ENCODE results near the gene OR1K1. TPM values are rescaled to one million over a fixed set of nuclear protein-coding genes. Genes with fewer than 3 reads are reported as not detected.

The OR1K1 gene
- total RNA-seq, 1 experiment from 2014 or later: not detected

GRCh38 chr9:122815544-122815943, 15.6 kb downstream of the OR1K1 start:
- intact Hi-C loops (cut with micrococcal nuclease; ENCODE audit: unreplicated experiment): loop anchor here (10.0 kb wide), 1 partner anchor 1271 kb away; no protein-coding TSS in a partner anchor
- Histone ChIP-seq H3K36me3 (ENCODE audit: low read depth) (peaks cover 10% of the 10 kb centered on the region; the same call in 1 of the 2 replicates), H3K4me2 (no peak overlapping the region), H3K9me2 (ENCODE audit: insufficient read depth) (no peaks in the 10 kb centered on the region), H3K79me2 (ENCODE audit: low read depth) (no peaks in the 10 kb centered on the region), H2AFZ (no peak overlapping the region), H3F3A (ENCODE audit: insufficient read depth, low read depth) (no peaks in the 10 kb centered on the region), H3K4me1 (replicated peaks; ENCODE audit: insufficient read depth) (no peaks in the 10 kb centered on the region), H3K4me3 (no peak overlapping the region), H3K27ac (no peak overlapping the region), H3K9me3 (ENCODE audit: insufficient read depth, low read depth) (no peaks in the 10 kb centered on the region), H4K20me1 (ENCODE audit: insufficient read depth) (no peaks in the 10 kb centered on the region), H3K27me3 (ENCODE audit: insufficient read depth, low read depth) (no peaks in the 10 kb centered on the region)
- BruUV-seq (replicated peaks): no TSS peak
- no peak for TF ChIP-seq CTCF (conservative IDR thresholded peaks at IDR 0.05)
- TF ChIP-seq EZH2 (IDR thresholded peaks at IDR 0.05; ENCODE audit: low read depth): no peak
- POLR2A ChIA-PET (ENCODE audit: unreplicated experiment): no interaction called here
- CTCF ChIA-PET: no interaction called here
- no peak for DNase-seq

- Histone ChIP-seq H4K20me1 (ENCODE audit: insufficient read depth) (no peaks in the 10 kb centered on the region), H3K27me3 (ENCODE audit: insufficient read depth, low read depth) (no peaks in the 10 kb centered on the region), H3K79me2 (ENCODE audit: low read depth) (no peaks in the 10 kb centered on the region), H3K36me3 (ENCODE audit: low read depth) (peaks cover 10% of the 10 kb centered on the region; the same call in 1 of the 2 replicates), H3K9me2 (ENCODE audit: insufficient read depth) (no peaks in the 10 kb centered on the region), H2AFZ (no peak overlapping the region), H3K4me2 (no peak overlapping the region), H3K4me3 (no peak overlapping the region), H3K4me1 (replicated peaks; ENCODE audit: insufficient read depth) (no peaks in the 10 kb centered on the region), H3F3A (ENCODE audit: insufficient read depth, low read depth) (no peaks in the 10 kb centered on the region), H3K9me3 (ENCODE audit: insufficient read depth, low read depth) (no peaks in the 10 kb centered on the region), H3K27ac (no peak overlapping the region)
- no TSS peak for BruUV-seq (replicated peaks)
- no peak for DNase-seq
- intact Hi-C loops (cut with micrococcal nuclease; ENCODE audit: unreplicated experiment): loop anchor here (10.0 kb wide), 1 partner anchor 1272 kb away; no protein-coding TSS in a partner anchor
- TF ChIP-seq EZH2 (IDR thresholded peaks at IDR 0.05; ENCODE audit: low read depth): no peak
- no peak for TF ChIP-seq CTCF (conservative IDR thresholded peaks at IDR 0.05)
- ChIA-PET POLR2A (ENCODE audit: unreplicated experiment) (no interaction called here), CTCF (no interaction called here)
Measured at GRCh38 chr9:122816163-122816867, 16.4 kb downstream of the OR1K1 start.

- intact Hi-C loops (cut with micrococcal nuclease; ENCODE audit: unreplicated experiment): loop anchor here (10.0 kb wide), 1 partner anchor 1275 kb away; no protein-coding TSS in a partner anchor
- Histone ChIP-seq H3K27ac (no peak overlapping the region), H3F3A (ENCODE audit: insufficient read depth, low read depth) (no peaks in the 10 kb centered on the region), H3K9me2 (ENCODE audit: insufficient read depth) (no peaks in the 10 kb centered on the region), H2AFZ (no peak overlapping the region), H4K20me1 (ENCODE audit: insufficient read depth) (no peaks in the 10 kb centered on the region), H3K4me1 (replicated peaks; ENCODE audit: insufficient read depth) (no peaks in the 10 kb centered on the region), H3K36me3 (ENCODE audit: low read depth) (peaks cover 10% of the 10 kb centered on the region), H3K79me2 (ENCODE audit: low read depth) (no peaks in the 10 kb centered on the region; the same call in 1 of the 2 replicates), H3K27me3 (ENCODE audit: insufficient read depth, low read depth) (no peaks in the 10 kb centered on the region), H3K4me3 (no peak overlapping the region), H3K9me3 (ENCODE audit: insufficient read depth, low read depth) (no peaks in the 10 kb centered on the region), H3K4me2 (no peak overlapping the region)
- TF ChIP-seq CTCF (conservative IDR thresholded peaks at IDR 0.05) (no peak), EZH2 (IDR thresholded peaks at IDR 0.05; ENCODE audit: low read depth) (no peak)
- POLR2A ChIA-PET (ENCODE audit: unreplicated experiment): no interaction called here
- BruUV-seq (replicated peaks): no TSS peak
- no peak for DNase-seq
- CTCF ChIA-PET: no interaction called here
Measured at GRCh38 chr9:122819326-122819725, 19.4 kb downstream of the OR1K1 start.

Measured in PC-9 (cell line).